ENCODE results near the gene SCAI.

SCAI gene

GRCh38 chr9:124897570-124898460 is 245.5 kb downstream of the SCAI start:
- in situ Hi-C loops (cut with MboI; ENCODE audit: low sequenced_read_pairs): no loop called here

DNA sequence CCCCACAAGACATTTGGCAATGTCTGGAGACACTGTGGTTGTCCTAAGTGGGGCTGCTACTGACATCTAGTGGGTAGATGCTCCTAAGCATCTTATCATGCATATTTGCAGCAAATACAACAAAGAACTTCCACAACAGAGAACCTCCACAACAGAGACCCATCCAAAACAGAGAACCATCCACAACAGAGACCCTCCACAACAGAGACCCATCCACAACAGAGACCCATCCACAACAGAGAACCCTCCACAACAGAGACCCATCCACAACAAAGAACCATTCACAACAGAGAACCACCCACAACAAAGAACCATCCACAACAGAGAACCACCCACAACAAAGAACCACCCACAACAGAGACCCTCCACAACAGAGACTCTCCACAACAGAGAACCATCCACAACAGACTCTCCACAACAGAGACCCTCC is 248.6 kb downstream of the SCAI start:
- in situ Hi-C loops (cut with MboI; ENCODE audit: low sequenced_read_pairs): no loop called here

DNA sequence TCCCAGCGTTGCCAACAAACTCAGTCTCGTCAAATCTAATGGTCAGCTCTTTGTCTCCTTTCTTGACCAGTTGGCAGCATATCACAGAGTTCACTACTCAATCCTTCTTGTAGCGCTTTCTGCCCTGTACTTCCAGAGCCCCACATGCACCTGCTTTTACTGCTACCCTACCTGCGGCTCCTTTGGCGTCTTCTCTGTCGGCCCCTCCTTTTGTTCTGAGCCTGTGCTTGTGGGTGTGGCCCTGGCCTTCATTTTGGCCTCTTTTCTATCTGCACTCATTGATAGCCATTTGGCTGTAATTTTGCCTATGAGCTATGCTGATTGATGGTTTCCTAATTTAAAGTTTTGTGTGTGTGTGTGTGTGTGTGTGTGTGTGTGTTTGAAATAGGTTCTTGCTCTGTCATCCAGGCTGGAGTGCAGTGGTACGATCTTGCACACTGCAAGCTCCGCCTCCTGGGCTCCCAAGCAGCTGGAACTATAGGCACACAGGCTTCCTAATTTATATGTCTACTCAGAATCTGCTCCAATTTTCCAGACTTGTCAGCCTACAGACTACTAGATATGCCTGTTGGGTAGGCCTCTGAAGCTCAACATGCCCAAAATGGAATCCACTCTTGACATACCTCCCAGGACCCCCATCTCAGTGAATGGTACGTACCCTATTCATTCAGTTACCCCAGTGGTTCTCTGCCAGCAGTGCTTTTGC is 249.1 kb downstream of the SCAI start:
- in situ Hi-C loops (cut with MboI; ENCODE audit: low sequenced_read_pairs): no loop called here
